Stimulated activated naive B cell treated with anti-CD40 and anti-IgM and Interleukin-4, amounts not matched to agents 10 μg/mL and 1 μg/mL and 100 μg/mL, for 72 hours (primary cell): ENCODE measurements around the gene TRPM3.

ENCODE experiments used
- ATAC-seq, 2 donors: fragments of 150-1000 bp; cut with Tn5 transposase; replicated peaks; 2 replicates each; pipeline ENCODE4 v1.10.0; 2021; ENCODE audit warnings: moderate library complexity in 1 of 2
- DNase-seq: peaks from one replicate; pipeline ENCODE4 v3.0.0; 2021
- H3K27ac Mint-ChIP-seq: one replicate; pipeline ENCODE4 v1.8.0; 2022; ENCODE audit warnings: mild to moderate bottlenecking, mixed read lengths
- H3K27me3 Mint-ChIP-seq, 2 donors: one replicate each; pipeline ENCODE4 v1.8.0; 2022; ENCODE audit warnings: mixed read lengths in 2 of 2
- H3K36me3 Mint-ChIP-seq, 2 donors: one replicate each; pipeline ENCODE4 v1.8.0; 2022; ENCODE audit warnings: mixed read lengths in 2 of 2, mild to moderate bottlenecking in 1 of 2
- H3K4me1 Mint-ChIP-seq, 2 donors: one replicate each; pipeline ENCODE4 v1.8.0; 2022; ENCODE audit warnings: mixed read lengths in 2 of 2, mild to moderate bottlenecking in 1 of 2
- H3K4me3 Mint-ChIP-seq, 2 donors: one replicate each; pipeline ENCODE4 v1.8.0; 2022; ENCODE audit warnings: mild to moderate bottlenecking in 2 of 2, mixed read lengths in 2 of 2, moderate library complexity in 1 of 2
- H3K9me3 Mint-ChIP-seq, 2 donors: one replicate each; pipeline ENCODE4 v1.8.0; 2022; ENCODE audit warnings: mixed read lengths in 2 of 2, mild to moderate bottlenecking in 1 of 2

Gene TRPM3

DNA sequence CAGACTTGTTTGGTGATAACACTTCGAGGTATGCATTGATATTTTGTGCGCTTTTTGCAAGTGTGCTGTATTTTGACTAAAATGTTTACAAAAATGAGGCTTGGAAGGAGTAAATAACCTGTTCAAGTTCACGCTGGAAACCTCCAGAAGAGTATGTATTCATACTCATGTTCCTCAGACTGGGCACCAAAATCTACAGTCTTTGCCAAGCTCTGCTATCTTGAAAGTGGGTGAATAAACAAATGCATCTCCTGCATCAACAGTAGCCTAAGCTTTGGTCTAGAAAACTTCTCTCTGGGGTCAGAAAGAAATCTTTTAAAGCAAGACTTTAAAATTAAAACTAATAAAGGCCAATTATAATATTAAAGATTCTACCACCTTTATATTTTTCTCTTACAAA lies 157.9 kb downstream of the TRPM3 start:
- DNase-seq (no peak), ATAC-seq (no peak)
- H3K4me1 Mint-ChIP-seq: no peaks in the 10 kb centered on the region
- no peak overlapping the region for H3K4me3 Mint-ChIP-seq
- peaks cover 0 to 2% of the 10 kb centered on the region in 2 donors for H3K9me3 Mint-ChIP-seq
- no peaks in the 10 kb centered on the region for H3K36me3 Mint-ChIP-seq
- no peaks in the 10 kb centered on the region for H3K27me3 Mint-ChIP-seq
- no peak overlapping the region for H3K27ac Mint-ChIP-seq

DNA sequence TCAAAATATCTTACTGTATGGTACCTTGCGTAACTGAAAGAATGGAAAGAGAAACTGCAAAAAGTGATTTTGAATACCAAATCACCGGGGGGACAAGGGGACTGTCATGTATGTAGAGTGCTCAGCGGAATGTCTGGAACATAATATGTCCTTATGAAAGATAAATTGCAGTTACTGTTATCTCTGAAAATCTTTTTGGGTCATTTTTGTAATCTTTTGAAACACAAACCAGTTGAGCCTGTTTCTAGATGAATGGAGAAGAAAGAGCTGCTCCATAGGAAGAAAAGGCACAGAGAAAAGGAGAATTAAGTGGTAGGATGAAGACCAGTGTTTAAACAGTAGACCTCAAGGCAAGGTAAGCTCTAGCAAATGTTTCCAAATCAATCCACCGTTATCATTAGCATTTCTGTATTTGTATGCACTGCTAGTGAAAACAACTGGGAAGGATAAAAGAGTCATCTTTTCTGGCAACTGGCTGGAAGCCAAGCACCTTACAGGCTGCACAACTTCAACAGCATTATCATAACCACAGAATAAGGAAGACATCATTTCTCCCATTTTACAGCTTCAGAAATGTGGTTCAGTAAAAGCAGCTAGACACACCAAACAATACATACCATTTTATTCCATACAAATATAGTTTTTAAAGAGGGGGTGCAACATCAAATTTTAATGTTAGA lies 158.5 kb downstream of the TRPM3 start:
- Mint-ChIP-seq H3K27ac (no peak overlapping the region), H3K4me3 (no peak overlapping the region), H3K9me3 (peaks cover 0 to 2% of the 10 kb centered on the region in 2 donors), H3K4me1 (no peaks in the 10 kb centered on the region), H3K36me3 (no peaks in the 10 kb centered on the region), H3K27me3 (no peaks in the 10 kb centered on the region)
- ATAC-seq: no peak
- no peak for DNase-seq

DNA sequence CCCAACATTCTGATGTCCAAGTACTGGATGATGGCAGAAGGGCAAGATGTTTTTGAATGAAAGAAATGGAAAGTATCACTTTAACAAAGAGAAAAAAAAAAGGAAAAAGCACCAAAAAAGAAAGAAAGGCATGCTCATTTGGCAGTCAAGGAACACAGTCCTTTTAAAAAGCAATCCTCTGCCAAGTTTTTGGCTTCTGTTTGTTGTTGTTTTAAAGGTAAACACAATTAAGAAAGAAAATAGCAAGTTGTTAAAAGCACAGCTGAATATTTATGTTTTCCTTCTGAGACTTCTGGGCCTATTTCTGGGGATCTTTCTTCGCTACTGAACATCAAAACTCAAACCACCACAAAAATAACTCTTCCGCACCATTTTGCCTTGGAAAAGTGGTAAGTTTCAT lies 162.1 kb downstream of the TRPM3 start:
- no peaks in the 10 kb centered on the region for H3K36me3 Mint-ChIP-seq
- H3K27ac Mint-ChIP-seq: no peak overlapping the region
- H3K27me3 Mint-ChIP-seq: no peaks in the 10 kb centered on the region
- no peak for ATAC-seq
- no peaks in the 10 kb centered on the region for H3K9me3 Mint-ChIP-seq
- H3K4me1 Mint-ChIP-seq: no peaks in the 10 kb centered on the region
- DNase-seq: no peak
- H3K4me3 Mint-ChIP-seq: no peak overlapping the region

DNA sequence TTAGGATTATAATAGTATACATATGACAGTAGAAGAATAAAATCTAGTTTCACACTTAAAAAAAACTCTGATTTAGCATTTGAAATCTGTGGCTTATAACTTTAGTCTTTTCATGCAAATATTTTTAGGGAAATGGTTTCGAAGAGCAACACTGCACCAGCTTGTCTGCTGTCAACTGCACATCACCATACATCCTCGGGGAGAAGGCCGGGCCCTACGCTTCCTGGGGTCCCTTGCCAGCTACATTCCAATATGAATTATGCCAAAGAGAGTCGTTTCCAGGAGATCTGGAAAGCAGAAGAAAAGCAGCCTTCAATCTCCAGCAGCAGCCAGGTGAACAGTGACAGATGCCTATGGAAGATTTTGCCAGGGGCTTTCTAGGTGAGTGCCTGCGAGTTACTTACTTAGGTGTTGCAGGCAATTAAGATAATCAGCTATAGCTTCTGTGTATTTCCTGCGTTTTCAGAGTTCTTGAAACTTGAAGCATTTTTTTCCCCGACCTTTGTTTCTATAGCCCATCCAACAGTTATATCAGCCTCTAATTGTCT lies 166.8 kb downstream of the TRPM3 start:
- DNase-seq (no peak), ATAC-seq (no peak)
- Mint-ChIP-seq H3K9me3 (no peaks in the 10 kb centered on the region), H3K4me1 (no peaks in the 10 kb centered on the region), H3K4me3 (no peak overlapping the region), H3K27me3 (no peaks in the 10 kb centered on the region), H3K27ac (no peak overlapping the region), H3K36me3 (no peaks in the 10 kb centered on the region)

DNA sequence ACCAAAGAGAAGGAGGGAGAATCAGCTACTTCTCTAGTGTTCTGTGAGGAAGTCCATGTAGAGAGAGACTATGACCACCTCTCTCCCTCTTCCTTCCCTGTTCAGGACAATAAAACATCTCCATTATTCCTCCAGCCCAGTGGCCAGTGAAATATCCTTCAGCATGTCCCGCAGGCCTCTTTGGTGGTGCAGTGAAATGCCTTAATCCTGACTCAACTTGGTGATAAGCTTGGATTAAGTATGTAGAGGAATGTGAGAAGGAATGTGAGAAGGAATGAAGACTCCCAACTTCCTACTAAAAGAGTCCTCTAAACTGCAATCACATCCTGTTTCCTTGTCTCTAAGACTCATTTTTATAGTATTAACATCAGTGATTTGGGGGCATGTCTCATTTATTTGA lies 167.3 kb downstream of the TRPM3 start:
- Mint-ChIP-seq H3K4me1 (peaks cover 0 to 4% of the 10 kb centered on the region in 2 donors), H3K27me3 (no peaks in the 10 kb centered on the region), H3K27ac (no peak overlapping the region), H3K4me3 (no peak overlapping the region), H3K36me3 (no peaks in the 10 kb centered on the region), H3K9me3 (peaks cover 0 to 1% of the 10 kb centered on the region in 2 donors)
- no peak for ATAC-seq
- no peak for DNase-seq

DNA sequence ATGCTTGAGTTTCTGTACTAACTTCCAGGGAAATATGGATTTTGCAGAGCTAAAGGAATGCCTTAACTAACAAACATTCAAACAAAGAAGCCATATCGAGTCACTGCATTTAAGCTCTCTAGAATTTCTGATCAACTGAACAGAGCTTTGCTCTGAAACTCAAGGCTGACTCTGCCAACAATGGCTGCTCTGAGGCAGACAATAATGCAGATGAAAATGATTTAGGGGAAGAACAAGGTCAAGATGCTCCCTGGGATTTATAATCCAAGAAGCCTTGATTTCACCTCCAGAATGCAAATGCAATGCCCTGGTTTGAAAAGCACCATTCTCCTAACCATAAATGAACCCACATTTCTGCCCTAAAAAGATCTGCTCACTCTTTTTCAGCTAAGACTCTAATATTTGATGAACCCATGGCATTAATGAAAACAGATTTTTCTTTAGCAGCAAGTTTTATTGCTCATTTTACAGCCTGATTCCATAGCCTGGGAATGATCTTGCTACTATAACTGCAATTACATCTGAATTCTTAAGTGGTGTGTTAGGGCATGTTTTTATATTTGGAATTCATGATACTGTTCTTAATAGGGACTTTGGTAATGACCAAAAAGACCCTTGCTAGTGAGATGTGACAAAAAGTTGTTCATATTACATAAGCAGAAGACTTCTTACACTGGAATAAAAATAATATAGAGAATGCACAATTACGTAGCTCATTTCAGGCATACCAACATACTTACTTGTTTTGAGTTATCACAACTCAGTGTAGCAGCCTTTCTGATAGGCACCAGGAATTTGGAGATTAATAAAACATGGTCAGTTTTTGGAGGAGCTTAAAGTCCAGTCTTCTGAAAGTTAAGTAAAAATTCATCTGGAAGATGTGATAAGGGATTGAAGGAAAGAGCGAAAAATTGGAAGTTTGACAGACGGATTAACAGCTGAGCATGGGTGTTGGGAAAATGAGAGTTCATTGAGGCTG lies 169.4 kb downstream of the TRPM3 start:
- ATAC-seq (no peak), DNase-seq (no peak)
- Mint-ChIP-seq H3K27ac (no peak overlapping the region), H3K4me3 (no peak overlapping the region), H3K4me1 (peaks cover 0 to 4% of the 10 kb centered on the region in 2 donors), H3K9me3 (peaks cover 0 to 1% of the 10 kb centered on the region in 2 donors), H3K27me3 (peaks cover 0 to 6% of the 10 kb centered on the region in 2 donors), H3K36me3 (no peaks in the 10 kb centered on the region)

DNA sequence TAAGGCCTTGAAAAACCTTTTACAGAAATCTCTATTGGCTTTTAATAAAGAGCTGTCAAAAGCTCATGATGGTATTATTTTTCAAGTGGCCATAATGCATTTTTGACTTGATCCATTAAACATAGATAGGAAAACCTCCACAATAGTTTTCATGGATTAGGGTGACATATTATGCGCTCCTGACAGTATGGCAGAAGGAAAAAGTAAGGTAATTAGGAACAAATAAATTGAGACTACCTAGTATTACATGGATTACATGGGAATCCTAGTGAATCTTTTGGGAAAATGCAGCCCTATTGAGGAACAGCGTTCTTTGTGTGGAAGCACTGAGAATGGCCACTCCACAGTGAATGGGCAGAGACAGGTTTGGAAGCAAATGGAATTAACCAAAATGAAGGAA lies 171.2 kb downstream of the TRPM3 start:
- DNase-seq: no peak
- no peak for ATAC-seq
- no peaks in the 10 kb centered on the region for H3K36me3 Mint-ChIP-seq
- peaks cover 0 to 6% of the 10 kb centered on the region in 2 donors for H3K27me3 Mint-ChIP-seq
- no peak overlapping the region for H3K4me3 Mint-ChIP-seq
- H3K27ac Mint-ChIP-seq: no peak overlapping the region
- H3K9me3 Mint-ChIP-seq: peaks cover 0 to 1% of the 10 kb centered on the region in 2 donors
- peaks cover 0 to 4% of the 10 kb centered on the region in 2 donors for H3K4me1 Mint-ChIP-seq

DNA sequence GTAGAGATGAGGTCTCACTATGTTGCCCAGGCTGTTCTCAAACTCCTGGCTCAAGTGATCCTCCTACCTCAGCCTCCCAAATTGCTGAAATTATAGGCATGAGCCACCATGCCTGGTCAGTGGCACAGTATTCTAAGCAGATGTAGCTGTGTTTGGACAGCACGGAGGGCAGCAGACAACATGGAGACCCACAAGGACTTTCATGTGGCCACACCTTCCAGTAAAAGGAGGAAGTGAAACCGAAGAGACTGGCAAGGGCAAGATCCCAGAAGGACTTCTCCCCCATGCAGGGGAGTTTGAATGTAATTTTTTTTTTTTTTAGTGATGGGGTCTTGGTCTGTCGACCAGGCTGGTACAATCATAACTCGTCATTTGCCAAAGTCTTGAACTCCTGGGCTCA lies 172.2 kb downstream of the TRPM3 start:
- Mint-ChIP-seq H3K4me1 (peaks cover 0 to 4% of the 10 kb centered on the region in 2 donors), H3K27me3 (peaks cover 0 to 6% of the 10 kb centered on the region in 2 donors), H3K9me3 (peaks cover 0 to 1% of the 10 kb centered on the region in 2 donors), H3K27ac (no peak overlapping the region), H3K4me3 (no peak overlapping the region), H3K36me3 (no peaks in the 10 kb centered on the region)
- ATAC-seq (no peak), DNase-seq (no peak)

DNA sequence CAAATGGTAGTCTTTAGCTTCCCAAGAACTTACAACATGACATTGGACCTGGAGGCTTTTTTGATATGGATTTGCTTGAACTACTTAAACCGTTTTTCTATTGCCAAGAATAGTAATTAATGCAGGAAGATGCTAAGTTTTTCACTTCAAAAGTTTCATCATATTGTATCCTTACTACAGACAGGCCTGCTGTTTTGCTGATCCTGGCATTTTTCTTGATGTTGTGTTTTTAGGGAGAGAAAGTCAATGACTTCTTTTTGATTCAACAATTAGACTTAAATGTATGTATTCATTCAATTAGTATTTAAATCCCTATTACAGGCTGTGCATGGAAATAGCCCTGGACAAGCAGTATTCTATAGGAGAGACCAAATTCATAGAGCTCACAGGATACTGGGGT lies 172.7 kb downstream of the TRPM3 start:
- no peak overlapping the region for H3K27ac Mint-ChIP-seq
- ATAC-seq (no peak), DNase-seq (no peak)
- H3K9me3 Mint-ChIP-seq: peaks cover 0 to 1% of the 10 kb centered on the region in 2 donors
- H3K4me1 Mint-ChIP-seq: peaks cover 0 to 4% of the 10 kb centered on the region in 2 donors
- peaks cover 0 to 6% of the 10 kb centered on the region in 2 donors for H3K27me3 Mint-ChIP-seq
- H3K36me3 Mint-ChIP-seq: no peaks in the 10 kb centered on the region
- no peak overlapping the region for H3K4me3 Mint-ChIP-seq

DNA sequence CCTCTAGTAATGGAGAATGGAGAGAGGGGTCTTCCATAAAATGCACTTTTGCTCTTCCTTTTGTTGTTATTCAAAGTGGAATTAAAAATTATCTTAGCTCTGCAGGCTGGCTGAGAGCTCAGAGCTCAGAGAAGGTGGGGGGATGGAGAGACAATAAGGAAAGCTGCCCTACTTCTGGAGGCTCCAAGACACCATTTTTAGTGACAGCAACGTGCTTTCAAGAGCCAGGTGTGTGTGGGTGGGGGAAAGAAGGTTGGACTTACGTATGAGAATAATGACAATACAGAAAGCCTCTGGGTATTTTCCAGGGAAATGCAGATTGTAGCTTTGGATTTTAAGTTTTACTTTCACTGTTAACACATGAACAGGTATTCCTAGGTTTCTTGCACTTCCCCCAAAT lies 173.9 kb downstream of the TRPM3 start:
- H3K27me3 Mint-ChIP-seq: peaks cover 0 to 6% of the 10 kb centered on the region in 2 donors
- DNase-seq: no peak
- H3K4me3 Mint-ChIP-seq: no peak overlapping the region

DNA sequence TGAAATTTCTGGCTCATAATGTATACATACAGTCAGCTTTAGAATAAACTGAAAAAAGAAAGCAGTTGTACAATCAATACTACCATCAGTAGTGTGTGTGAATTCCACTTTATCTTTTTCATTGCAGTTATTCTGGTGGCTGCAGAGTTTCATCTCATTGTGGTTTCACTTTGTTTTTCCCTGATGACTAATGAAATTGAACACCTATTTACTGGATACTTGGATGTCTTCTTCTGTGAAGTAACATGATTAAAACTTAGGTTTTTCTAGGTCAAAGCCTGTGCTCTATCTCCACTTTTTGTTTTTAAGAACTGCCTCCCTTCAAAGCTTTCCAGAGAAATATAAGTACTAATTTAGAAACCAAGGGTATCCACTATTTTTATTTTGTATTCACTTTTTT lies 174.3 kb downstream of the TRPM3 start:
- no peak for DNase-seq
- Mint-ChIP-seq H3K27me3 (peaks cover 0 to 6% of the 10 kb centered on the region in 2 donors), H3K4me1 (peaks cover 0 to 4% of the 10 kb centered on the region in 2 donors), H3K4me3 (no peak overlapping the region), H3K27ac (no peak overlapping the region), H3K9me3 (peaks cover 0 to 1% of the 10 kb centered on the region in 2 donors), H3K36me3 (no peaks in the 10 kb centered on the region)
- no peak for ATAC-seq

More for the DNA sequence above, 173.9 kb downstream of the TRPM3 start:
- no peaks in the 10 kb centered on the region for H3K36me3 Mint-ChIP-seq
- no peak overlapping the region for H3K27ac Mint-ChIP-seq
- H3K9me3 Mint-ChIP-seq: peaks cover 0 to 1% of the 10 kb centered on the region in 2 donors
- no peak for ATAC-seq
- H3K4me1 Mint-ChIP-seq: peaks cover 0 to 4% of the 10 kb centered on the region in 2 donors

DNA sequence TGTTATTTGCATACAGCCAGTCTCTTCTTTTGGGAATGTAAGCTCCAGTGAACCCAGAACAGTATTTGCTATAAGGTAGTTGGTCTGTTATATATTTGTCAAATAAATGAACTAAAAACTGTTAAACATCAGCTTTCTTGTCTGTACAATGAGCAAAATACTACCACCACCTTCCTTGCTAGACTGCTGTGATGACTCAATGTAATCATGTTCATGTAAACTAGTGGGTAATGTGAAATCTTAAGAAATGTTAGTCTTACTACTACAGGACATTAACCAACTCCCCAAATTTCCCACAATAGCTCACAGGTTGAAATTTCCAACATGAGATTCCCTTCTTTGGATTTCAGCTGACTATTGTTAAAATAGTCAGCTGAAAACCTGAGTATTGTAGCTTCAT lies 176.1 kb downstream of the TRPM3 start:
- DNase-seq: no peak
- Mint-ChIP-seq H3K27me3 (peaks cover 0 to 6% of the 10 kb centered on the region in 2 donors), H3K4me3 (no peak overlapping the region), H3K36me3 (no peaks in the 10 kb centered on the region), H3K4me1 (peaks cover 0 to 4% of the 10 kb centered on the region in 2 donors), H3K27ac (no peak overlapping the region), H3K9me3 (peaks cover 0 to 1% of the 10 kb centered on the region in 2 donors)
- no peak for ATAC-seq

DNA sequence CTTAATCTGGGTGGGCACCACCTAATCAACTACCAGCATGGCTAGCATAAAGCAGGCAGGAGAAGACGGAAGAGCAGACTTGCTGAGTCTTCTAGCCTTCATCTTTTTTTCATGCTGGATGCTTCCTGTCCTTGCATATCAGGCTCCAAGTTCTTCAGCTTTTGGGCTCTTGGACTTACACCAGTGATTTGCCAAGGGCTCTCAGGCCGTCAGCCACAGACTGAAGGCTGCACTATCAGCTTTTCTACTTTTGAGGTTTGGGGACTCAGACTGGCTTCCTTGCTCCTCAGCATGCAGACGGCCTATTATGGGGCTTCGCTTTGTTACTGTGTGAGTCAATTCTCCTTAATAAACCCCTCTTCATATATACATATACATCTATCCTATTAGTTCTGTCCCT lies 180.2 kb downstream of the TRPM3 start:
- ATAC-seq (no peak), DNase-seq (no peak)
- Mint-ChIP-seq H3K36me3 (no peaks in the 10 kb centered on the region), H3K4me3 (no peak overlapping the region), H3K27me3 (no peaks in the 10 kb centered on the region), H3K27ac (no peak overlapping the region), H3K9me3 (no peaks in the 10 kb centered on the region), H3K4me1 (no peaks in the 10 kb centered on the region)

DNA sequence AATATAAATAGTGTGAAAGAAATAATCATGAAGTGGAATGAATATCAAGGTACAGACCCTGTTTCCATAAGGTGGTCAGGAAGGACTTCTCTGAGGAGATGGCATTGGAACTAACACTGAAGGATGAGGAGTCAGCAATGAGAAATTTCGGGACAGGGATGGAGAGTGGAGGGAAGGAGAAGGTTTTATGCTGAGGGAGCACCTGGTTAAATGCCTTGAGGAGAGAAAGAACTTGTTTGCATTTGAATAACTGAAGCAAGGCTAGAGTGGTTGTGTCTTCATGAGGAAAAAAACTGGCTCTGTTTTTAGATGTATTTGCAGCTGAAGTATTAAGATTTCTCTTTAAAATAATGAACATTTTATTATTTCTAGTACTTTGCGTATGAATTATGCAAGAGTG lies 180.8 kb downstream of the TRPM3 start:
- DNase-seq: no peak
- H3K4me1 Mint-ChIP-seq: no peaks in the 10 kb centered on the region
- no peaks in the 10 kb centered on the region for H3K9me3 Mint-ChIP-seq
- no peaks in the 10 kb centered on the region for H3K36me3 Mint-ChIP-seq
- no peak overlapping the region for H3K27ac Mint-ChIP-seq
- ATAC-seq: no peak
- no peaks in the 10 kb centered on the region for H3K27me3 Mint-ChIP-seq
- H3K4me3 Mint-ChIP-seq: no peak overlapping the region
